HCT116 (cell line): Measurements from ENCODE around the gene ZCCHC13.

Source experiments
- CBX3 ChIP-seq: IDR thresholded peaks from 2 replicates; pipeline ENCODE4 v1.6.1; 2012; ENCODE audit warnings: low read depth
- CEBPB ChIP-seq: IDR thresholded peaks from 2 replicates; pipeline ENCODE4 v1.6.1; 2012; ENCODE audit warnings: low read depth
- EZH2 ChIP-seq: fragments of 200-600 bp; sonication (generic); IDR thresholded peaks from 2 replicates; pipeline ENCODE4 v1.6.1; 2017; ENCODE audit warnings: antibody characterized with exemption, mixed run types
- EZH2phosphoT487 ChIP-seq: fragments of 200-600 bp; IDR thresholded peaks from 2 replicates; pipeline ENCODE4 v1.6.1; 2018; ENCODE audit warnings: antibody characterized with exemption, borderline replicate concordance
- JUND ChIP-seq: IDR thresholded peaks from 2 replicates; pipeline ENCODE4 v1.6.1; 2012
- POLR2A ChIP-seq: IDR thresholded peaks from 2 replicates; pipeline ENCODE4 v1.7.0; 2011; ENCODE audit warnings: borderline replicate concordance; ENCODE audit not compliant: insufficient read depth, insufficient read length; ENCODE audit errors: extremely low read depth
- POLR2AphosphoS5 ChIP-seq: IDR thresholded peaks from 2 replicates; pipeline ENCODE4 v1.6.1; 2011; ENCODE audit warnings: mild to moderate bottlenecking, low read depth, low read length, moderate library complexity
- RAD21 ChIP-seq: IDR thresholded peaks from 2 replicates; pipeline ENCODE4 v1.6.1; 2012; ENCODE audit warnings: low read depth, mild to moderate bottlenecking
- SP1 ChIP-seq: IDR thresholded peaks from 2 replicates; pipeline ENCODE4 v1.6.1; 2012; ENCODE audit warnings: low read depth
- TF ChIP-seq, protein P1 (sequence below), 3 experiments: fragments of 200-600 bp in 1 of 3; sonication (generic) in 1 of 3; IDR thresholded peaks in 2 of 3; conservative IDR thresholded peaks in 1 of 3; 2 replicates each; pipeline ENCODE4 v1.5.1; 2012 to 2017; ENCODE audit warnings: low read depth in 2 of 3, low read length in 2 of 3, antibody characterized with exemption in 1 of 3, borderline replicate concordance in 1 of 3, control low read depth in 1 of 3, mild to moderate bottlenecking in 1 of 3, mixed read lengths in 1 of 3, mixed run types in 1 of 3, moderate library complexity in 1 of 3; ENCODE audit not compliant: insufficient read depth in 1 of 3

GRCh38 chrX:74304016-74304415 is at the start of gene ZCCHC13:
- TF ChIP-seq, protein P1, sequence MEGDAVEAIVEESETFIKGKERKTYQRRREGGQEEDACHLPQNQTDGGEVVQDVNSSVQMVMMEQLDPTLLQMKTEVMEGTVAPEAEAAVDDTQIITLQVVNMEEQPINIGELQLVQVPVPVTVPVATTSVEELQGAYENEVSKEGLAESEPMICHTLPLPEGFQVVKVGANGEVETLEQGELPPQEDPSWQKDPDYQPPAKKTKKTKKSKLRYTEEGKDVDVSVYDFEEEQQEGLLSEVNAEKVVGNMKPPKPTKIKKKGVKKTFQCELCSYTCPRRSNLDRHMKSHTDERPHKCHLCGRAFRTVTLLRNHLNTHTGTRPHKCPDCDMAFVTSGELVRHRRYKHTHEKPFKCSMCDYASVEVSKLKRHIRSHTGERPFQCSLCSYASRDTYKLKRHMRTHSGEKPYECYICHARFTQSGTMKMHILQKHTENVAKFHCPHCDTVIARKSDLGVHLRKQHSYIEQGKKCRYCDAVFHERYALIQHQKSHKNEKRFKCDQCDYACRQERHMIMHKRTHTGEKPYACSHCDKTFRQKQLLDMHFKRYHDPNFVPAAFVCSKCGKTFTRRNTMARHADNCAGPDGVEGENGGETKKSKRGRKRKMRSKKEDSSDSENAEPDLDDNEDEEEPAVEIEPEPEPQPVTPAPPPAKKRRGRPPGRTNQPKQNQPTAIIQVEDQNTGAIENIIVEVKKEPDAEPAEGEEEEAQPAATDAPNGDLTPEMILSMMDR (IDR thresholded peaks at IDR 0.05 in 2 of 3, conservative IDR thresholded peaks at IDR 0.05 in 1 of 3; ENCODE audit: borderline replicate concordance in 1 of 3, insufficient read depth in 1 of 3, low read depth in 2 of 3, low read length in 2 of 3), result no peak
- TF ChIP-seq JUND (no peak), CBX3 (no peak), EZH2 (no peak), SP1 (no peak), EZH2phosphoT487 (no peak), POLR2A (no peak), RAD21 (no peak), CEBPB (no peak), POLR2AphosphoS5 (no peak)
